ENCODE data around the gene GUK1. TPM values are rescaled to one million over a fixed set of nuclear protein-coding genes. Genes with fewer than 3 reads are reported as not detected.
A peak's percentile ranks its signal among the peaks of the same experiment; 100 is the strongest.

GUK1 gene
- total and polyA plus RNA-seq, 4 donors, result 158 to 476 (median 307) TPM

GRCh38 chr1:228175316-228176023, 35.4 kb downstream of the GUK1 start:
- DNase-seq, result no peak
- no peak overlapping the region for H3K9ac ChIP-seq (ENCODE audit: insufficient read depth in 1 of 2, low read length in 2 of 2)
- no peak for TF ChIP-seq CTCF (IDR thresholded peaks at IDR 0.05; ENCODE audit: control extremely low read depth, extremely low read depth)
- H3K27me3 ChIP-seq (ENCODE audit: control insufficient read depth in 3 of 3, insufficient read depth in 3 of 3, low read length in 2 of 3), result no peaks in the 10 kb centered on the region
- no peaks in the 10 kb centered on the region for H3K9me3 ChIP-seq (ENCODE audit: control insufficient read depth in 4 of 4, insufficient read depth in 3 of 4, low read length in 3 of 4)
- ATAC-seq (ENCODE audit: insufficient read depth, low FRiP score), result no peak
- H3K4me1 ChIP-seq (ENCODE audit: control insufficient read depth in 5 of 5, insufficient read depth in 5 of 5, low read length in 5 of 5), result peaks cover 0 to 14% (median 0%) of the 10 kb centered on the region in 5 donors
- H3K27ac ChIP-seq (ENCODE audit: low read depth in 1 of 2, low read length in 1 of 2), result peak overlapping the region in 1 of 2 donors; percentile 68
- H3K36me3 ChIP-seq (ENCODE audit: control insufficient read depth in 4 of 4, insufficient read depth in 4 of 4, low read length in 4 of 4), result peaks cover 0 to 16% (median 10%) of the 10 kb centered on the region in 4 donors
- 84% methylated on average over 16 to 18 of the region's 18 CpGs for WGBS, 2 donors
- no peak overlapping the region for H3K4me3 ChIP-seq

GRCh38 chr1:228176024-228176395, 35.9 kb downstream of the GUK1 start:
- no peak for ATAC-seq (ENCODE audit: insufficient read depth, low FRiP score)
- H3K9me3 ChIP-seq (ENCODE audit: control insufficient read depth in 4 of 4, insufficient read depth in 3 of 4, low read length in 3 of 4), result no peaks in the 10 kb centered on the region
- H3K4me1 ChIP-seq (ENCODE audit: control insufficient read depth in 5 of 5, insufficient read depth in 5 of 5, low read length in 5 of 5), result peaks cover 0 to 14% (median 0%) of the 10 kb centered on the region in 5 donors
- no peak for TF ChIP-seq CTCF (IDR thresholded peaks at IDR 0.05; ENCODE audit: control extremely low read depth, extremely low read depth)
- no peak overlapping the region for H3K4me3 ChIP-seq
- no peak for DNase-seq
- H3K36me3 ChIP-seq (ENCODE audit: control insufficient read depth in 4 of 4, insufficient read depth in 4 of 4, low read length in 4 of 4), result peaks cover 0 to 16% (median 10%) of the 10 kb centered on the region in 4 donors
- peak overlapping the region in 1 of 2 donors; percentile 68 for H3K27ac ChIP-seq (ENCODE audit: low read depth in 1 of 2, low read length in 1 of 2)
- no peaks in the 10 kb centered on the region for H3K27me3 ChIP-seq (ENCODE audit: control insufficient read depth in 3 of 3, insufficient read depth in 3 of 3, low read length in 2 of 3)
- WGBS, 2 donors, result 86 to 94% methylated on average over 4 of the region's 4 CpGs
- H3K9ac ChIP-seq (ENCODE audit: insufficient read depth in 1 of 2, low read length in 2 of 2), result no peak overlapping the region

- Histone ChIP-seq H3K4me1 (ENCODE audit: control insufficient read depth in 5 of 5, insufficient read depth in 5 of 5, low read length in 5 of 5) (peaks cover 0 to 16% (median 0%) of the 10 kb centered on the region in 5 donors), H3K9ac (ENCODE audit: insufficient read depth in 1 of 2, low read length in 2 of 2) (no peak overlapping the region), H3K36me3 (ENCODE audit: control insufficient read depth in 4 of 4, insufficient read depth in 4 of 4, low read length in 4 of 4) (peaks cover 0 to 16% (median 10%) of the 10 kb centered on the region in 4 donors), H3K9me3 (ENCODE audit: control insufficient read depth in 4 of 4, insufficient read depth in 3 of 4, low read length in 3 of 4) (no peaks in the 10 kb centered on the region), H3K27me3 (ENCODE audit: control insufficient read depth in 3 of 3, insufficient read depth in 3 of 3, low read length in 2 of 3) (no peaks in the 10 kb centered on the region), H3K27ac (ENCODE audit: low read depth in 1 of 2, low read length in 1 of 2) (peak overlapping the region in 1 of 2 donors; percentile 68), H3K4me3 (no peak overlapping the region)
- DNase-seq (no peak), ATAC-seq (ENCODE audit: insufficient read depth, low FRiP score) (no peak)
- TF ChIP-seq CTCF (IDR thresholded peaks at IDR 0.05; ENCODE audit: control extremely low read depth, extremely low read depth), result no peak
- 74 to 75% methylated on average over 19 of the region's 19 CpGs for WGBS, 2 donors
Measured at GRCh38 chr1:228176461-228177182, 36.5 kb downstream of the GUK1 start.
